Gastrocnemius medialis (tissue), 4 donors: ENCODE results near the gene WDR91. TPM values are rescaled to one million over a fixed set of nuclear protein-coding genes. Genes with fewer than 3 reads are reported as not detected.

Experiments
- ATAC-seq, 2 donors: fragments of 150-250 bp; one replicate each; pipeline ENCODE4 v1.9.1; 2016
- DNase-seq, 2 donors: peaks; one replicate each; pipeline ENCODE4 v3.0.0-alpha.2; 2019
- H3K27ac ChIP-seq, 4 donors: fragments of 200-600 bp; sonication (generic); 1 replicate in 1 of 4; 2 replicates in 3 of 4; pipeline ENCODE4 v1.5.1; 2016 to 2018; ENCODE audit warnings: mild to moderate bottlenecking in 2 of 4, moderate library complexity in 1 of 4
- H3K27me3 ChIP-seq, 3 donors: fragments of 200-600 bp; sonication (generic) in 2 of 3; 1 replicate in 1 of 3; 2 replicates in 2 of 3; pipeline versions ENCODE4 v1.5.1 to v1.6.0; 2016 to 2019; ENCODE audit warnings: mild to moderate bottlenecking in 1 of 3, moderate library complexity in 1 of 3
- H3K36me3 ChIP-seq, 2 donors: fragments of 200-600 bp; sonication (generic) in 1 of 2; one replicate each; pipeline ENCODE4 v1.5.1; 2017 to 2018
- H3K4me1 ChIP-seq, 2 donors: fragments of 200-600 bp; sonication (generic) in 1 of 2; one replicate each; pipeline ENCODE4 v1.5.1; 2016 to 2017; ENCODE audit warnings: mild to moderate bottlenecking in 2 of 2
- H3K4me3 ChIP-seq, 4 donors: fragments of 200-600 bp; sonication (generic) in 3 of 4; 1 replicate in 1 of 4; 2 replicates in 3 of 4; pipeline ENCODE4 v1.5.1; 2016 to 2019; ENCODE audit warnings: mild to moderate bottlenecking in 2 of 4
- H3K9me3 ChIP-seq, 3 donors: fragments of 200-600 bp; sonication (generic) in 2 of 3; 1 replicate in 1 of 3; 2 replicates in 2 of 3; pipeline ENCODE4 v1.5.1; 2016 to 2019
- POLR2A ChIP-seq, 2 donors: fragments of 450-650 bp; IDR thresholded peaks; one replicate each; pipeline ENCODE4 v1.6.1; 2017; ENCODE audit warnings: antibody characterized with exemption in 2 of 2, mild to moderate bottlenecking in 2 of 2, moderate library complexity in 2 of 2
- in situ Hi-C, 4 donors: fragments of 200-750 bp; cut with MboI; loops; one replicate each; pipeline versions ENCODE4 v1.15.0 to v1.8.0; 2017; ENCODE audit warnings: low sequenced_read_pairs in 4 of 4
- intact Hi-C: fragments of 100-400 bp; cut with DNase I; formaldehyde crosslinking; loops from one replicate; pipeline ENCODE4 v1.15.1; 2023; ENCODE audit warnings: low total_unique reads
- total RNA-seq, 4 donors: library from RNA; depleted of rRNA; stranded (reverse); fragments of >200 nt; gene quantifications; one replicate each; pipeline versions ENCODE4 v1.1.0 to v1.2.3, GENCODE V29; 2016
- TF ChIP-seq, protein P1 (sequence below), 5 experiments: fragments of 450-650 bp in 3 of 5; fragments of 200-600 bp in 2 of 5; sonication (generic) in 2 of 5; IDR thresholded peaks in 4 of 5; conservative IDR thresholded peaks in 1 of 5; 1 replicate in 4 of 5; 2 replicates in 1 of 5; pipeline ENCODE4 v1.5.1; 2016 to 2019; ENCODE audit warnings: antibody characterized with exemption in 5 of 5, mild to moderate bottlenecking in 3 of 5, moderate library complexity in 3 of 5

Gene WDR91
- total RNA-seq, 4 donors from 2014 or later = 3.6 to 8.0 (median 6.4) TPM

- Histone ChIP-seq H3K4me3 (peak within 1 kb of the TSS; percentile 63 to 85 (median 72)), H3K27me3 (no peaks in the 10 kb centered on the region), H3K4me1 (peaks cover 53 to 59% of the 10 kb centered on the region in 2 donors), H3K9me3 (no peaks in the 10 kb centered on the region), H3K27ac (peak within 1 kb of the TSS; percentile 93 to 97 (median 96)), H3K36me3 (peaks cover 0 to 23% of the 10 kb centered on the region in 2 donors)
- TF ChIP-seq, protein P1, sequence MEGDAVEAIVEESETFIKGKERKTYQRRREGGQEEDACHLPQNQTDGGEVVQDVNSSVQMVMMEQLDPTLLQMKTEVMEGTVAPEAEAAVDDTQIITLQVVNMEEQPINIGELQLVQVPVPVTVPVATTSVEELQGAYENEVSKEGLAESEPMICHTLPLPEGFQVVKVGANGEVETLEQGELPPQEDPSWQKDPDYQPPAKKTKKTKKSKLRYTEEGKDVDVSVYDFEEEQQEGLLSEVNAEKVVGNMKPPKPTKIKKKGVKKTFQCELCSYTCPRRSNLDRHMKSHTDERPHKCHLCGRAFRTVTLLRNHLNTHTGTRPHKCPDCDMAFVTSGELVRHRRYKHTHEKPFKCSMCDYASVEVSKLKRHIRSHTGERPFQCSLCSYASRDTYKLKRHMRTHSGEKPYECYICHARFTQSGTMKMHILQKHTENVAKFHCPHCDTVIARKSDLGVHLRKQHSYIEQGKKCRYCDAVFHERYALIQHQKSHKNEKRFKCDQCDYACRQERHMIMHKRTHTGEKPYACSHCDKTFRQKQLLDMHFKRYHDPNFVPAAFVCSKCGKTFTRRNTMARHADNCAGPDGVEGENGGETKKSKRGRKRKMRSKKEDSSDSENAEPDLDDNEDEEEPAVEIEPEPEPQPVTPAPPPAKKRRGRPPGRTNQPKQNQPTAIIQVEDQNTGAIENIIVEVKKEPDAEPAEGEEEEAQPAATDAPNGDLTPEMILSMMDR (IDR thresholded peaks at IDR 0.05 in 4 of 5, conservative IDR thresholded peaks at IDR 0.05 in 1 of 5) = peak; percentile 54 to 77 (median 66)
- TF ChIP-seq POLR2A (IDR thresholded peaks at IDR 0.05) = peak; percentile 81 to 89
- DNase-seq (peak; percentile 90 to 95), ATAC-seq (peak; percentile 63 to 74)
- in situ Hi-C loops = no loop called here
- intact Hi-C loops = loop anchor here (1.0 to 5.0 kb wide), 4 partner anchors 23 to 478 kb away; partner anchors contain the start of genes AGBL3 and WDR91
Observed at GRCh38 chr7:135170274-135170997, 40.9 kb downstream of the WDR91 start, which contains the start of gene CYREN. Gene CYREN, minus strand, starts transcription at chr7:135170707. Its CDS starts 1,785 bp downstream, at chr7:135168922.

GRCh38 chr7:135169964-135170273 is 41.4 kb downstream of the WDR91 start:
- in situ Hi-C loops = no loop called here
- H3K4me1 ChIP-seq = peaks cover 59 to 64% of the 10 kb centered on the region in 2 donors

GRCh38 chr7:135169141-135169963 is 42.0 kb downstream of the WDR91 start:
- Histone ChIP-seq H3K27me3 (no peaks in the 10 kb centered on the region), H3K27ac (peak overlapping the region; percentile 93 to 97 (median 96)), H3K4me3 (peak overlapping the region; percentile 63 to 85 (median 72)), H3K4me1 (peaks cover 64 to 70% of the 10 kb centered on the region in 2 donors), H3K36me3 (peaks cover 0 to 24% of the 10 kb centered on the region in 2 donors), H3K9me3 (no peaks in the 10 kb centered on the region)
- intact Hi-C loops (loop anchor here (5.0 kb wide), 1 partner anchor 637 kb away; no protein-coding TSS in a partner anchor), in situ Hi-C loops (no loop called here)
- DNase-seq (peak in 1 of 2 donors; percentile 72), ATAC-seq (no peak)
- TF ChIP-seq, protein P1 (IDR thresholded peaks at IDR 0.05 in 4 of 5, conservative IDR thresholded peaks at IDR 0.05 in 1 of 5) = peak; percentile 26 to 54 (median 46)
- TF ChIP-seq POLR2A (IDR thresholded peaks at IDR 0.05) = peak; percentile 32 to 49

More at GRCh38 chr7:135169964-135170273, 41.4 kb downstream of the WDR91 start:
- DNase-seq (no peak), ATAC-seq (peak; percentile 0 to 3)
- peak overlapping the region; percentile 93 to 97 (median 96) for H3K27ac ChIP-seq
- H3K27me3 ChIP-seq = no peaks in the 10 kb centered on the region
- H3K9me3 ChIP-seq = no peaks in the 10 kb centered on the region
- TF ChIP-seq POLR2A (IDR thresholded peaks at IDR 0.05) = no peak
- TF ChIP-seq, protein P1 (IDR thresholded peaks at IDR 0.05 in 4 of 5, conservative IDR thresholded peaks at IDR 0.05 in 1 of 5) = no peak
- intact Hi-C loops = loop anchor here (1.0 to 5.0 kb wide), 5 partner anchors 23 to 638 kb away; partner anchors contain the start of genes AGBL3 and WDR91
- peaks cover 0 to 24% of the 10 kb centered on the region in 2 donors for H3K36me3 ChIP-seq
- H3K4me3 ChIP-seq = peak overlapping the region; percentile 63 to 85 (median 72)

- in situ Hi-C loops = no loop called here
- ATAC-seq = no peak
- Histone ChIP-seq H3K36me3 (peaks cover 0 to 24% of the 10 kb centered on the region in 2 donors), H3K27ac (peak overlapping the region; percentile 93 to 97 (median 96)), H3K27me3 (no peaks in the 10 kb centered on the region), H3K9me3 (no peaks in the 10 kb centered on the region), H3K4me3 (peak overlapping the region; percentile 63 to 85 (median 72)), H3K4me1 (peaks cover 70 to 76% of the 10 kb centered on the region in 2 donors)
- intact Hi-C loops = loop anchor here (5.0 kb wide), 1 partner anchor 636 kb away; no protein-coding TSS in a partner anchor
- TF ChIP-seq POLR2A (IDR thresholded peaks at IDR 0.05) = no peak
- TF ChIP-seq, protein P1 (IDR thresholded peaks at IDR 0.05 in 4 of 5, conservative IDR thresholded peaks at IDR 0.05 in 1 of 5) = no peak
- no peak for DNase-seq
Observed at GRCh38 chr7:135168489-135169140, 42.7 kb downstream of the WDR91 start.
